GM19023 (cell line): ENCODE data around the gene ASXL2.
"Not testable (repeated sequence)": the region's sequence is repeated elsewhere in the genome, so short reads cannot be mapped to it uniquely, and the experiment has no call there.

ENCODE experiments used
- ATAC-seq: cut with Tn5 transposase; IDR thresholded peaks from one replicate; pipeline ENCODE4 v1.9.1; 2021; ENCODE audit warnings: mild to moderate bottlenecking, moderate library complexity; ENCODE audit not compliant: unreplicated experiment

Gene ASXL2

GRCh38 chr2:25894135-25894830 is 16.0 kb upstream of the ASXL2 start:
- no peak for ATAC-seq

DNA sequence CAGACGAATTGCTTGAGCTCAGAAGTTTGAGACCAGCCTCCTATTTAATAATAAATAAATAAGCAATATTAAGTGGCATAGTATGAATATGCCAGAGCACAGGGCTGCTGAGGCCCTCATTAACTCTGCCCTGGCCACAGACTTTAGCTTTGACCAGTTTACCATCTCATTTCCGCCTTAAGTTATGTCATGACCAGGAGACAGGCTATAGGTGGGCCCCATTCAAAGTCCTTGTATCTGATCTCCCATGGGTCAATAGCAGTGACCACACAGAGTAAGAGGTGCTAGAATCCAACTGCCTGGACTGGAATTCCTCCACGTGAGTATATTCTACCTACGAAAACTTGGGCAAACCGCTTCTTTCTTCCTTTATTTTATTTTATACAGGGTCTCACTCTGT is 13.4 kb upstream of the ASXL2 start:
- no peak for ATAC-seq

DNA sequence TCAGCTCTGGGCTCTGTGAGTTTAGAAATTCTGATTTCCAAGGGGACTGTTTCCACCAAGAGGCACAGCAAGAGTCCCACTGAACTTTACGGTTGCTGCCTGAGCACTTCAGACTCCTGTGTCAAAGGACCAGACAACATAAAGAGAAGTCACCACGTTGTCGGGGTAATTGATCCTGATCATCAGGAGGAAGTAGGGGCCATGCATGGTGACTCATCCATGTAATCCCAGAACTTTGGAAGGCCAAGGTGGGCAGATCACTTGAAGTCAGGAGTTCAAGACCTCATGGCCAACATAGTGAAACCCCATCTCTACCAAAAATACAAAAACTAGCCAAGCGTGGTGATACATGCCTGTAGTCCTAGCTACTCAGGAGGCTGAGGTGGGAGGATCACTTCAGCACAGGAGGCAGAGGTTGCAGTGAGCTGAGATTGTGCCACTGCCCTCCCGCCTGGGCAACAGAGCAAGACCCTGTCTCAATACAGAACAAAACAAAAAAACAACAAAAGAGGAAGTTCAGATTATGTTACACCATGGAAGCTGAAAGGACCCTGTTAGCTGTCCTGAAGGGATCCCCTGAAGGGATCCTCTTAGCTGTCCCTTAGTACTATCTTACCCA is 9.4 kb upstream of the ASXL2 start:
- ATAC-seq, result no peak

- ATAC-seq, result no peak
Measured at GRCh38 chr2:25885933-25886332, 7.6 kb upstream of the ASXL2 start.

DNA sequence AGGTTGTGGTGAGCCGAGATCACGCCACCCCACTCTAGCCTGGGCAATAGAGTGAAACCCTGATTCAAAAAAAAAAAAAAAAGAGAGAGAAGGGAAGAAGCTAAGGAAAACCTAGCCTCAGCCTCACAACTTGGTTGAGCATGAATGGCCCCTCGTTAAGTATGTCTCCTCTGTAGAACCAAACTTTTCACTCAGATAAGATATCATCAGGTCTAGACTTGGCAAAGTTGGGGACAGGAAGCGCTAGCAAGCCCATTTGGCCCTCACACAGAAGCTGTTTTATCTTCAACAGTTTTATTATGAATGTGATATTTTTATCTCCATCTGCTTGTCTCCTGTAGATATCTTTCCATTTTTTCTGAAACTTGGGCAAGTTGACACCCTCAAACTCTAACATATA is 3.5 kb upstream of the ASXL2 start:
- no peak for ATAC-seq

GRCh38 chr2:25879133-25879730 is 945 bp upstream of the ASXL2 start:
- no peak for ATAC-seq

DNA sequence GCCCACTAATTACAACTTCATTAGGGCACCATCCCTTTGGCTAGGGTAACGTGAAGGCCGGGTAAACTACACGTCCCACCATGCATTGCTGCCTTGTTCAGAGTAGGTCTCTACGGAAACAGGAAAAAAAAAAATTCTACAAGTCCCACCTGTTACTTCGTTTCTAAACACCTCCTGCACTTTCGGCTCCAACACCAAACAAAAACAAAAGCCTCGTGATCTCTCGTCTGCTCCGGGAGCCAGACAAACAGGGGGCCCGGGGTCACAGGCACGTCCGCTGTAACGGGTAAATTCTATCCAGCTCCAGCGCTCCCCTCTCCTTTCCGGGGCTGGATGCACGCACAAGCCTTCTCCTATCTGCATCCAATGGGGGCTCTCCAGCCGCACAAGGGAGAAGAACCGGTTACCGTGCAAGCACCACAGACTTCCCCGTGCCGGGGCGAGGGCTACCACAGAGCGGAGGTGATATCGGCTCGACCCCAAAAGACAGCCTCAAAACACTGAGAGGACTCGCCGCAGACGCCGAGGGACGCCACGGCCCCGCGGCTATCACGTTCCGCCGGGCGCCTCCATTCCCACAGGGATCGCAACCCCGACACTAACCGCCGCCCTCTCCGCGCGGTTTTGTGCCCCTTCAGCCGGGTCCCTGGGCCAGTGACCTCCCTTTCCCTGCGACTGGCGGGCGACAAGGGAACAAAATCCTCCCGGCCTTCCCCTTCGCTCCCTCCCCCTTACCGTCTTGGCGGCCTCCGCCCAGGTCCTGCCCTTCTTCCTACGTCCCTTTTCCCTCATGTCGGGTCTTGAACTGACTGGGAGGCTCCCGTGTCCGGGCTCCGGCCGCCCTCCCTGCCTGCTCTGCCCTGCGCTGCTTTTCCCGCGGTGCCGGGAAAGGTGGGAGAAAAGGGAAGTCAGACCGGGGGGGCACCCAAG is 591 bp downstream of the ASXL2 start:
- peak; percentile 40 for ATAC-seq

DNA sequence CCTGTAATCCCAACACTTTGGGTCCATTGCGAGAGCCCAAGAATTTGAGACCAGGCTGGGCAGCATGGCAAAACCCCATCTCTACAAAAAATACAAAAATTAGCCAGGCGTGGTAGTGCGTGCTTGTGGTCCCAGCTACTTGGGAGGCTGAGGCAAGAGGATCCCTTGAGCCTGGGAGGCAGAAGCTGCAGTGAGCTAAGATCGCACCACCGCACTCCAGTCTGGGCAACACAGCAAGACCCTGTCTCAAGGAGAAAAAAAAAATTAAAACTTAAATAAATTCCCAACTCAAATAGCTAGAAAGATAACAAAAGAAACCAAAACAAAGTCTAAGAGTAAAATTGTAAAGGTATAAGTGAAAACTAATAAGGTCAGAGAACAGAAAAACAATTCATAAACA is 6.2 kb downstream of the ASXL2 start:
- no peak for ATAC-seq

DNA sequence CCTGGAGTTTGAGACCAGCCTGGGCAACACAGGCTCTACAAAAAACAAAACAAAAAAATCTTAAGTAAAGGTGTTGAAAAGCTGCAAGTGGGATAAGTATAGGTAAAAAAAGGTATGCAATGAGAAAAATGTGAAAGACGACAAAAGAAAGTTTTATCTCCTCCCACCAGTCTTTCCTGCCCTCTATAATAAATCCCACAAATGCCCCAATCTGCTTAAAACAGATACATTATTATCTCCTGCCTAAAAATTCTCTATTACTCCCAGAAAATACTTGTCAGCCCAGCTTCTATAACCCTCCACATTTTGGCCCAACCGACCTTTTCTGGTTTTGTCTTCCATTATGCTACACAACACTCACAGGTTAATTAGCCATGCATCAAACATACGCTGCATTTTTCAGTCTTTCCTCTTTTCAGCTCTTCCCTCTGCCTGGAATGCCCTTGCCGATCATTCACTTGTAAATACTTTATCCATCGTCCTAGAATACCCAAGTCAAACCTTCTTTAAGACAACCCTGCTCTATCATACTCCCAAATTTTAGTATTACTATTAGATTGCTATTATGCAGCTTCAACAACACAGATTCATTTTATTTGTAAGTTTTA is 10.8 kb downstream of the ASXL2 start:
- ATAC-seq, result no peak

DNA sequence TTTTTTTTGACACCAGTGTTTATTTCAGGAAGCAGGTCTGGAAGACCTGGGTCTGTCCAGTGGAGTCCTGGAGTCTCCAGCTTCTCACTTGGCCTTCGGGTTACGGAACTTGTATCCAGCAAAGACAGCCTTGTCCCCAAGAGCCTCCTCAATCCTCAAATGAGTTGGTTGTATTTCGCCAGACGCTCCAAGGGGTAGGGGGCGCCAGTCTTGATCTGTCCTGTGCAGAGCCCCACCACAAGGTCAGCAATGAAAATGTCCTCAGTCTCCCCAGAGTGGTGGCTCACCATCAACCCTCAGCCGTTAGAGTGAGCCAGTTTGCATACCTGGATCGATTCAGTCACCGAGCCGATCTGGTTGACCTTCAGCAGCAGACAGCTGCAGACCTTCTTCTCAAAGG is 21.9 kb downstream of the ASXL2 start:
- ATAC-seq, result no peak

GRCh38 chr2:25855065-25855464 is 23.2 kb downstream of the ASXL2 start:
- no peak for ATAC-seq

- ATAC-seq, result no peak
Measured at GRCh38 chr2:25854613-25855012, 23.7 kb downstream of the ASXL2 start.

- ATAC-seq, result no peak
Measured at GRCh38 chr2:25853038-25853638, 25.1 kb downstream of the ASXL2 start.

GRCh38 chr2:25851740-25852503 is 26.4 kb downstream of the ASXL2 start:
- ATAC-seq, result peak; percentile 85

- ATAC-seq, result not testable (repeated sequence)
Measured at GRCh38 chr2:25850400-25850799, 27.9 kb downstream of the ASXL2 start.

DNA sequence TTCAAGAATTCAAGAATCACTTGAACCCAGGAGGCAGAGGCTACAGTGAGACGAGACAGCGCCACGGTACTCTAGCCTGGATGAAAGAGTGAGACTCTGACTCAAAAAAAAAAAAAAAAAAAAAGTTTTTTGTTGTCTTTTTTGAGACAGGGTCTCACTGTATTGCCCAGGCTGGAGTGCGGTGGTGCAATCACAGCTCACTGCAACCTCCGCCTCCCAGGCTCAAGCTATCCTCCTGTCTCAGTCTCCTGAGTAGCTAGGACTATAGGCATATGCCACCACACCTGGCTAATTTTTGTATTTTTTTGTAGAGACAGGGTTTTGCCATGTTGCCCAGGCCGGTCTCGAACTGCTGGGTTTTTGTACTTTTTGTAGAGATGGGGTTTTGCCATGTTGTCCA is 28.9 kb downstream of the ASXL2 start:
- ATAC-seq, result not testable (repeated sequence)

DNA sequence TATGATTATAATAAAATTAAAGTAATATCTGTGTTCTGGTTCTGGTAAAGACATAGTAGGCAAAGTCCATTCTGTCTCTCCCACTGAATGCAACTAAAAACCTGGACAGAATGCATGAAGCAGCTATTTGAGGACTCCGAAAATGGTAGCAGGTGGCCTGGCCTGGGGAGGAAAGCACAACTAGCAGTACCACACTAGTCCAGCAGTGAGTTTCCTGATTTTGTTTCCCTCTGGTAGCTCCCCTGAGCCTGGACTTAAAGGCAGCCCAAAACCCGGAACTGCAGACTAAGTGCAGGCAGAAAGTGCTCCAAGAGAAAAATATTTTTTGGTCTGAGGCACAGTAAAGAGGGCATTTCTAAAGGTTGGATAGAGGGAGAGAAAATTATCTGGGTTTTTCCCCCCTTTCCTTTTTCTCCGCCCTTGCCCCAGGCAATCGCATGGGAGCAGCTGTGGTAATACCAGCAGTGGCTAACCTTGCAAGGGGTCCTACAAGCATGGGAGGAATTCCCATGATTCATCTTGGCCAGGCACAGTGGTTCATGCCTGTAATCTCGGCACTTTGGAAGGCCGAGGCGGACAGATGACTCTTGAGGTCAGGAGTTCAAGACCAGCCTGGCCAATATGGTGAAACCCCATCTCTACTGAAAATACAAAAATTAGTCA is 32.3 kb downstream of the ASXL2 start:
- no peak for ATAC-seq

DNA sequence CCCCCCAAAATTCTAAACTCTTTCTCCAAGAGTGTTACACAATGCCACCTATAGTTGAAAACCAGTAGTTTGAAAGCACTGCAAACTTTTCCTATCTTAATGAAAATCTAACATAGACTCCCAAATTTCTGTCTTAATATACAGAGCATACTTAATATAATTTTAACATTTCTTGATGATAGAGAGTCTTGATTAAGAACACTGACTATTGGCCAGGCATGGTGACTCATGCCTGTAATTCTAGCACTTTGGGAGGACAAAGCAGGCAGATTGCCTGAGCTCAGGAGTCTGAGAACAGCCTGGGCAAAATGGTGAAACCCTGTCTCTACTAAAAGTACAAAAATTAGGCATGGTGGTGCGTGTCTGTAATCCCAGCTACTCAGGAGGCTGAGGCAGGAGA is 34.2 kb downstream of the ASXL2 start:
- no peak for ATAC-seq

GRCh38 chr2:25842155-25842554 is 36.1 kb downstream of the ASXL2 start:
- ATAC-seq, result no peak
